ENCODE data around the gene SRRM4.

SRRM4 gene

GRCh38 chr12:119114294-119114693, 133.0 kb downstream of the SRRM4 start:
- no peak overlapping the region for H2AFZ ChIP-seq (ENCODE audit: low read depth)
- H3K4me3 ChIP-seq (IDR thresholded peaks at IDR 0.05; ENCODE audit: insufficient read depth, low read depth, low read length) = no peak overlapping the region
- H3K36me3 ChIP-seq (ENCODE audit: insufficient read depth) = no peaks in the 10 kb centered on the region
- H3K4me2 ChIP-seq = no peak overlapping the region
- no peaks in the 10 kb centered on the region for H3K4me1 ChIP-seq (ENCODE audit: low read depth, poor library complexity, severe bottlenecking)
- no peak overlapping the region for H3K27ac ChIP-seq
- no peak overlapping the region for H3K9ac ChIP-seq
- no peaks in the 10 kb centered on the region for H3K79me2 ChIP-seq (ENCODE audit: insufficient read depth, low read depth)
- no peaks in the 10 kb centered on the region for H4K20me1 ChIP-seq (ENCODE audit: insufficient read depth)
- H3K27me3 ChIP-seq (ENCODE audit: insufficient read depth, low read depth) = no peaks in the 10 kb centered on the region
- no peak for TF ChIP-seq CTCF (conservative IDR thresholded peaks at IDR 0.05; ENCODE audit: low read depth, low read length)

DNA sequence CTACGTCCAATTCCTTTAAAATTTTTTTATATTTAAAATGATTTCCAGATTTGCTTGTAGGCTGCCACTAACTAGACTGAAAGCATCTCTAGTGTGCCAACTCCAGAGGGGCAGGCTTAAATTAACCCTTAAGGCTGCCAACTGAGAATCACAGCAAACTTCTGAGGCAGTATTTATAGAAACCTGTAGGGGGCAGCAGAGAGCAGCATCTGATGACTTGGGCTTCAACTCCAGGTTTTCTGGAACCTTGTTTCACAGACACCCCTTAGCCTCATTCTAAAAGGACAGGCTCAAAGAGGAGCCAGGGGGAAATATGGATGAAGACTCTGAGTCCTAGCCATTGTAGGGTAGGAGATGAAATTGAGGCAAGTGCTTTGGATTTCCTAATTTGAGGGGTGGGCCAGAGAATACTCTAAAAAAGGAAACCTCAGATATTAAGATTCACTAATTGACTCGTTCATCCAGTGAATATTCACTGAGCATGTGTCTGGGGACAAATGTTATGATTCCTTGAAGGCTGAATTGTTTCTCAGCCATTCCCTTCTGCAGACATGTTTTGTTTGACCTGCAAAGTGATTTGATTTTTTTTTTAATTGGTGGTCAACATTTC, 134.1 kb downstream of the SRRM4 start:
- H4K20me1 ChIP-seq (ENCODE audit: insufficient read depth) = no peaks in the 10 kb centered on the region
- H3K79me2 ChIP-seq (ENCODE audit: insufficient read depth, low read depth) = no peaks in the 10 kb centered on the region
- no peak overlapping the region for H3K27ac ChIP-seq
- no peaks in the 10 kb centered on the region for H3K4me1 ChIP-seq (ENCODE audit: low read depth, poor library complexity, severe bottlenecking)
- TF ChIP-seq CTCF (conservative IDR thresholded peaks at IDR 0.05; ENCODE audit: low read depth, low read length) = peak; percentile 74
- no peak overlapping the region for H2AFZ ChIP-seq (ENCODE audit: low read depth)
- H3K4me2 ChIP-seq = no peak overlapping the region
- no peak overlapping the region for H3K4me3 ChIP-seq (IDR thresholded peaks at IDR 0.05; ENCODE audit: insufficient read depth, low read depth, low read length)
- no peak overlapping the region for H3K9ac ChIP-seq
- H3K27me3 ChIP-seq (ENCODE audit: insufficient read depth, low read depth) = no peaks in the 10 kb centered on the region
- no peaks in the 10 kb centered on the region for H3K36me3 ChIP-seq (ENCODE audit: insufficient read depth)

DNA sequence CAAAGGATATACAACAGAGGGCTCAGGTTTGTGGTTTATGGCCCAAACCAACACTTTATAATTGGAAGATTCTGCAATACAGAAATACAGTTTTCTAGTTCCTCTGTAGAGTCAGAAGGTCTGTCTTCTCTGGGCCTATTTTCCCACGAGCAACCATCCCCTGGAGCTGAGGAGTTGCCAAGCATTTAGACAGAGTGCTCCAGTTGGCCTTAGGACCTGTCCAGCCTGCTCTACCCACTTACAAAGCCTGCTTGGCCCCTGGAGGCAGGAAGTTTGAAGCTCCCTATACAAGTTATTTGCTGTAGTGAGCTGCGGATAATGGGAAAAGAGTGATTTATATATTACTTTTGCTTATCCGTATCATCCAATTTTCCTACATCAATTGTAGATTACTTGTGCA, 136.6 kb downstream of the SRRM4 start:
- H3K4me3 ChIP-seq (IDR thresholded peaks at IDR 0.05; ENCODE audit: insufficient read depth, low read depth, low read length) = no peak overlapping the region
- no peak overlapping the region for H3K4me2 ChIP-seq
- H4K20me1 ChIP-seq (ENCODE audit: insufficient read depth) = no peaks in the 10 kb centered on the region
- no peaks in the 10 kb centered on the region for H3K79me2 ChIP-seq (ENCODE audit: insufficient read depth, low read depth)
- no peaks in the 10 kb centered on the region for H3K27me3 ChIP-seq (ENCODE audit: insufficient read depth, low read depth)
- H2AFZ ChIP-seq (ENCODE audit: low read depth) = no peak overlapping the region
- no peak for TF ChIP-seq CTCF (conservative IDR thresholded peaks at IDR 0.05; ENCODE audit: low read depth, low read length)
- H3K4me1 ChIP-seq (ENCODE audit: low read depth, poor library complexity, severe bottlenecking) = no peaks in the 10 kb centered on the region
- H3K36me3 ChIP-seq (ENCODE audit: insufficient read depth) = no peaks in the 10 kb centered on the region
- H3K9ac ChIP-seq = no peak overlapping the region
- no peak overlapping the region for H3K27ac ChIP-seq

DNA sequence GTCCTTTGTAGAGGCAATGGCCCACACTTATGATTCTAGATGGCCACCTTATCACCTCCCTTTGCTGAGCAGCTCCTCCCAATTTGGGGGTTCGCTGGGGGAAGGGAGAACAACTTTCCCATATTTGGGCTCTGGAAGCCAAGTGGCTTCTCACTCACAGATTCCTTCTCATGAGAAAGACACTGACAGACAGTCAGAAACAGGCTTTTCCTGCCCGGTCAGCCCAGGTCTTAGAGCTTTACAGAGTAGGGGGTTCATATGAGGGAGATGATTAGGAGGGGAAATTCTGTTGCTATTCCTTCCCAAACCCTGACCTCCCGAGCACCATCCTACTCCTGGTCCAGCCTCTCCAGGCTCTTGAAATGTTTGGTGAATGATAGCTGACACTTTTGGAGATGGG, 137.3 kb downstream of the SRRM4 start:
- Histone ChIP-seq H2AFZ (ENCODE audit: low read depth) (no peak overlapping the region), H3K27me3 (ENCODE audit: insufficient read depth, low read depth) (no peaks in the 10 kb centered on the region), H3K9ac (no peak overlapping the region), H3K79me2 (ENCODE audit: insufficient read depth, low read depth) (no peaks in the 10 kb centered on the region), H3K27ac (no peak overlapping the region), H3K4me3 (IDR thresholded peaks at IDR 0.05; ENCODE audit: insufficient read depth, low read depth, low read length) (no peak overlapping the region), H3K36me3 (ENCODE audit: insufficient read depth) (no peaks in the 10 kb centered on the region), H4K20me1 (ENCODE audit: insufficient read depth) (no peaks in the 10 kb centered on the region), H3K4me1 (ENCODE audit: low read depth, poor library complexity, severe bottlenecking) (no peaks in the 10 kb centered on the region), H3K4me2 (no peak overlapping the region)
- no peak for TF ChIP-seq CTCF (conservative IDR thresholded peaks at IDR 0.05; ENCODE audit: low read depth, low read length)

Measured in KMS-11 (cell line).